Renal cortical epithelial cell (primary cell): Measurements from ENCODE around the gene NRF1. TPM values are rescaled to one million over a fixed set of nuclear protein-coding genes. Genes with fewer than 3 reads are reported as not detected.
"Not testable (repeated sequence)": the region's sequence is repeated elsewhere in the genome, so short reads cannot be mapped to it uniquely, and the experiment has no call there.

Experiments used
- DNase-seq: peaks from one replicate; pipeline ENCODE4 v3.0.0-alpha.2; 2011; ENCODE audit warnings: low read depth
- total RNA-seq: library from RNA; depleted of rRNA; stranded (reverse); fragments of >200 nt; gene quantifications from 2 replicates; pipeline ENCODE4 v1.2.3, GENCODE V29; 2014

Gene NRF1
- total RNA-seq: 10.9 and 20.8 TPM in 2 replicates

- peak; percentile 69 for DNase-seq
Observed at GRCh38 chr7:129611246-129612111, at the start of gene NRF1. Gene NRF1 (plus strand): TSS chr7:129611720. CDS start chr7:129657352, 45,632 bp downstream.

- not testable (repeated sequence) for DNase-seq
Observed at GRCh38 chr7:129566323-129566722, 45.2 kb upstream of the NRF1 start.

GRCh38 chr7:129567377-129567776, 44.1 kb upstream of the NRF1 start:
- no peak for DNase-seq

GRCh38 chr7:129568240-129568639, 43.3 kb upstream of the NRF1 start:
- no peak for DNase-seq

- DNase-seq: no peak
Observed at GRCh38 chr7:129569326-129569725, 42.2 kb upstream of the NRF1 start.

GRCh38 chr7:129569811-129570215, 41.7 kb upstream of the NRF1 start:
- peak; percentile 96 for DNase-seq

GRCh38 chr7:129571201-129571600, 40.3 kb upstream of the NRF1 start:
- DNase-seq: no peak

GRCh38 chr7:129572205-129572604, 39.3 kb upstream of the NRF1 start:
- DNase-seq: no peak

- peak; percentile 21 for DNase-seq
Observed at GRCh38 chr7:129574487-129574886, 37.0 kb upstream of the NRF1 start.

GRCh38 chr7:129575699-129576098, 35.8 kb upstream of the NRF1 start:
- no peak for DNase-seq

- DNase-seq: no peak
Observed at GRCh38 chr7:129576138-129576537, 35.4 kb upstream of the NRF1 start.

- no peak for DNase-seq
Observed at GRCh38 chr7:129578829-129579228, 32.7 kb upstream of the NRF1 start.

- peak; percentile 18 for DNase-seq
Observed at GRCh38 chr7:129586179-129586578, 25.3 kb upstream of the NRF1 start.

- DNase-seq: no peak
Observed at GRCh38 chr7:129588268-129588667, 23.3 kb upstream of the NRF1 start.

GRCh38 chr7:129591868-129592267, 19.7 kb upstream of the NRF1 start:
- DNase-seq: no peak

GRCh38 chr7:129596386-129596785, 15.1 kb upstream of the NRF1 start:
- not testable (repeated sequence) for DNase-seq

GRCh38 chr7:129597672-129598071, 13.8 kb upstream of the NRF1 start:
- no peak for DNase-seq

- no peak for DNase-seq
Observed at GRCh38 chr7:129599174-129599573, 12.3 kb upstream of the NRF1 start.

- not testable (repeated sequence) for DNase-seq
Observed at GRCh38 chr7:129603594-129603993, 7.9 kb upstream of the NRF1 start.

GRCh38 chr7:129604021-129604420, 7.5 kb upstream of the NRF1 start:
- not testable (repeated sequence) for DNase-seq

- no peak for DNase-seq
Observed at GRCh38 chr7:129604713-129605437, 6.6 kb upstream of the NRF1 start.

GRCh38 chr7:129605960-129606614, 5.4 kb upstream of the NRF1 start:
- DNase-seq: no peak
